Left kidney (tissue), 2 donors: Measurements from ENCODE around the gene PHACTR4. TPM values are rescaled to one million over a fixed set of nuclear protein-coding genes. Genes with fewer than 3 reads are reported as not detected.
"Not testable (repeated sequence)": the region's sequence is repeated elsewhere in the genome, so short reads cannot be mapped to it uniquely, and the experiment has no call there.

Experiments used
- DNase-seq: peaks from one replicate; pipeline ENCODE4 v3.0.0-alpha.2; 2013
- polyA plus RNA-seq: library from polyadenylated mRNA; unstranded; fragments of 120-200 nt; gene quantifications from one replicate; pipeline ENCODE4 v1.2.1, GENCODE V29; 2013; ENCODE audit not compliant: insufficient read length

Gene PHACTR4
- polyA plus RNA-seq, 1 donor, result 105 TPM

DNA sequence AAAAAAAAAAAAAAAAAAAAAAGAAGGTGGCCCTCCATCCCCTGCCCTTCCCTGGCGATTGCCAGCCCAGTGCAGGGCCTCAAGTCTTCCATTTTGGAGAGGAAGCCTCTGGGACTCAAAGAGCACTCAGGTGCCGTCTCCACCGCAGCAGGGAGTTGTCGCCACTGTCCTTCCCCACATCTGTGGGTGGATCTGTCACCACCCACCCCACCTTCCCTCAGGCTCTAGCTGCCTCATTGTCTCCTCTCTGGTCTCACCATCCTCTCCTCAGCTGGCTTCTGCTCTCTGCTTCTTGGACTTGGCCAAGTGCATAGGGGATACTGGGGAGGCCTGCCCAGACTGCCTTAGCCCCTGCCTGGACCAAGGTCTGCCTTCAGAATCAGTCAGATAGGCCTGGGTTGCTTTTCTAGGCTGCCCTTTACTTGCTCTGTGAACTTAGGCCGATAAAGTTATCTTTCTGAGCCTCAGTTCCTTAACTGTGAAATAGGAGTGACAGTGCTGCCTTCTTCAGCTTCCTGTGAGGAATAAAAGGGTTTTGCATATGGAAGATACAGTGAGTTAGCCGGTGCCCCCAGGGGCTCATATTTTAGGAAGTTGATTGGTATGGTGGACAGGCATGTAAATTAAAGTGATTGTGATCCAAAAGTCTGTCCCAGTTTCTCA, 152.1 kb downstream of the PHACTR4 start:
- DNase-seq, result no peak

DNA sequence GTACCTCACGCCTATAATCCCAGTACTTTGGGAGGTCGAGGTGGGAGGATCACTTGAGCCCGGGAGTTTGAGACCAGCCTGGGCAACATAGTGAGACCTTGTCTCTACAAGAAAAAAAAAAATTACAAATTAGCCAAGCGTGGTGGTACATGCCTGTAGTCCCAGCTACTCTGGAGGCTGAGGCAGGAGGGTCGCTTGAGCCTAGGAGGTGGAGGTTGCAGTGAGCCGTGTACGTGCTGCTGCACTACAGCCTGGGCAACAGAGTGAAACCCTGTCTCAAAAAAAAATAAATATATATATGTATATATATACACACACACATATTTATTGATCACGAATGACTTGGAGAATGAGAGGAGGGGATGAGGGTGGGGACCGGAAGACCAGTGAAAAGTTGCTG, 153.0 kb downstream of the PHACTR4 start:
- not testable (repeated sequence) for DNase-seq

DNA sequence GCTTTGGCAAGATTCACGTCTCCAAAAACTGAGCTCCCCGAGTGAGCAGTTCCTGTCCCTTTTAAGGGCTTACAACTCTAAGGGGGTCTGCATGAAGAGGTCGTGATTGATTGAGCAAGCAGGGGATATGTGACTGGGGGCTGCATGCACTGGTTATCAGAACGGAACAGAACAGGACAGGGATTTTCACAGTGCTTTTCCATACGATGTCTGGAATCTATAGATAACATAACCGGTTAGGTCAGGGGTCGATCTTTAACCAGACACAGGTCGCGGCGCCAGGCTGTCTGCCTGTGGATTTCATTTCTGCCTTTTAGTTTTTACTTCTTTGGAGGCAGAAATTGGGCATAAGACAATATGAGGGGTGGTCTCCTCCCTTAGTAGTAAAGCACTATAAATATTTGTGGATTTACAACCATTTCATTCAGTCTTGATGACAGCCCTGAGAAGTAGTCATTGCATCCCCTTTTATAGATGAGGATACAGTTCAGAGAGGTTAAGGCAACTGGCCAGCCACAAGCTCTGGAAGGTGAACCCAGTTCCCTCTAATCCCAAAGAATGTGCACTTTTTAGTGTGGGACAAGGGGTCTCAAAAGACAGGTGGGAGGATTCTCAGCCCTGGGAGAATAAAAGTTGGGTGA, 155.6 kb downstream of the PHACTR4 start:
- not testable (repeated sequence) for DNase-seq

DNA sequence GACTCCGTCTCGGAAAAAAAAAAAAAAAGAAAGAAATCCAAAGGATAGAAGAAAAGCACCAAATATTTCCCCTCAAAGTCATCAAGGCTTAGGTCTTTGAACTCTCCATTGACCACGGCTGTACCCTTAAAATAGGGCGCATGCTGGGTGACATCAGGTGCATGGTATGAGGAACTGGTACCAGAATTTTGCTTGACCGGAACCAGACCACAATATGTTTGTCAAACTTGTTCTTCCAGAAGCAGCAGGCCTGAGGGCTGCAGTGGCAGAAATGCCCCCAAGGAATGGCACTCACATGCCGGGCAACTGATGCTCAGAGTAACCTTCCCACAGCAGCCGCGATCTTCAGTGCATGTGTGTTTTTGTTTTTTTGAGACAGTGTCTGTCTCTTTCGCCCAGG, 157.3 kb downstream of the PHACTR4 start:
- no peak for DNase-seq

DNA sequence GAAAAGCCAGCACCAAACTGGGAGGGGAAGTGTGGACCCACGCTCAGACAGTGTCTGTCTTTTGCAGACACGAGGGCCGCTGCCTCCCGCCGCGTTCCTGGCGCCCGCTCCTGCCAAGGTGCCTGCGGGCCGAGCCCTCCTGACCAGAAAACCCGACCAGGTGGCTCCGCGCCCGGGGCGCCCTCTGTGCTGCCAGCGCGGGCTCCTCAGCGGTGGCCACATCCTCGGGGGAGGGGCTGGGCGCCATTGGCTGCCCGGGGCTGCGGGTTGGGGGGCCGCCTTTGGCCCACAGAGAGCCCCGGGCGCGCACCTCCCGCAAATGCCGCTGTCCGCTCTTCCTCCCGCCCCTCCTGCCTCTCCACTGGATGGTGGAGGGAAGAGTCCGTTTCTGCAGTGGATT, 160.9 kb downstream of the PHACTR4 start:
- DNase-seq, result no peak

DNA sequence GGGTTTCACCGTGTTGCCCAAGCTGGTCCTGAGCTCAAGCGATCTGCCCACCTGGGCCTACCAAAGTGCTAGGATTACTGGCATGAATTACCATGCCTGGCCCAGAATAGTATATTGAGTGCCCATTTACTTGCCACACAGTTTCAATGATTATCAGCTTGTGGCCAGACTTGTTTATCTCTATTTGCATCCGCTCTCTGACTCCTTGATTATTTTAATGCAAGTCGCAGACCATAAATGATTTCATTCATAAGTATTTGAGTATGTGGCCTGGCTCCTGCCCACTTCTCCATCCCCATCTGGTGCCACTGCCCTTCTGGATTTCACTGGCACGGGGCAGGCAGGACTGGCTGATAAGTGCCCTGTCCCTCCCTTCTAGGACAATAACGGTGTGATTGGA, 165.1 kb downstream of the PHACTR4 start:
- no peak for DNase-seq

DNA sequence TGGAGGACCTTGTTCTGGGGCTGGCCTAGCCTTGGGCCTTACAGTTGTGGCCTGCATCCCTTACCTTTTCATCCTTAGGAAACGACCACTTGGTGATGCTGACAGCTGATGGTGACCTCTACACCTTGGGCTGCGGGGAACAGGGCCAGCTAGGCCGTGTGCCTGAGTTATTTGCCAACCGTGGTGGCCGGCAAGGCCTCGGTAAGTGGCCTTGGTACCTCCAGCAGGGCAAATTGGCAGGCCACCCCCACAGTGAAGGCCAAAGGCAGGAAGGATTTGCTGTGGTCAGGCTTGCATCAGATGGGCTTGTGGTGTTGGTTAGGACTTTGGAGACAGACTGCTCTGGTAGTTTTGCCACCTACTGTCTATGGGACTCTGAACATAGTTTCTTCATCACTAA, 165.6 kb downstream of the PHACTR4 start:
- no peak for DNase-seq

DNA sequence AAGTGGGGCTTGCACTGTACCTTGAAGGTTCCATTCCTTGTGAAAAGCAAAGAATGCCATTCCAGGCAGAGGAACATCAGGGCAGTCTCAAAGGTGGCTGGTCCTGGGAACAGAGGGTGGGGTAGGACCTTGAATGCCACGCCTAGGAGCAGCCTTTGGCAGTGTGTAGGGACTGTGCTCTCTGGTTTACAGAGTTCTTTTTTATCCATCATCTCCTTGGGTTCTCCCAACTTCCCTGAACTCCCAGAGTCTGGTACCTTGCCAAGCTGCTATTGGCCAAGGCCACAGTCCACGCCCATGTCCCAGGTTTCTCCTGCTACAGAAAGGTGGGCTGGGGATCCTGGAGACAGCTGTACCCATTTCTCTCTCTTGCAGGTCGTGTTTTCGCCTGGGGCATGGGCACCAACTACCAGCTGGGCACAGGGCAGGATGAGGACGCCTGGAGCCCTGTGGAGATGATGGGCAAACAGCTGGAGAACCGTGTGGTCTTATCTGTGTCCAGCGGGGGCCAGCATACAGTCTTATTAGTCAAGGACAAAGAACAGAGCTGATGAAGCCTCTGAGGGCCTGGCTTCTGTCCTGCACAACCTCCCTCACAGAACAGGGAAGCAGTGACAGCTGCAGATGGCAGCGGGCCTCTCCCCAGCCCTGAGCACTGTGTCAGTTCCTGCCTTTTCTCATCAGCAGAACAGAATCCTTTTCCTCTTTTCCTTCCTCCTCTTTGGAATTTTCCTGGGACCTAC, 168.1 kb downstream of the PHACTR4 start:
- no peak for DNase-seq

DNA sequence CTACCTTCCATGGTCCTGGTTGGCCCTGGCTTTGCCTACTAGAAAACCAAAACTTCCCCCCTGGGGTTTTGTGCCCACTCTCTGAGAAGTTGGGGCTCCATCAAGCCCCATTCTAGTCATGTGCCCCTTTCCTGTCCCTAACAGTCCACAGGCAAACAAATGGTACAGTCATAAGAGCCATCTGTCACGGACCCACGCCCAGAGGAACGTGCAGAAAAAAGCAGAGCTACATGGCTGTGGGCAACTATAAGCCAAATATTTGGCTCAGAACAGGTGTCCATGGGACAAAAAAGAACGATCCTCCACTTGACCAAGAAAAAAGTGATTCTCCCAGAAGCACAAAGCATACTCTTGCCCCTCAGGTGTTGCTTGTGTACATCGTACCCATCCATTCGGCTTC, 168.7 kb downstream of the PHACTR4 start:
- no peak for DNase-seq

DNA sequence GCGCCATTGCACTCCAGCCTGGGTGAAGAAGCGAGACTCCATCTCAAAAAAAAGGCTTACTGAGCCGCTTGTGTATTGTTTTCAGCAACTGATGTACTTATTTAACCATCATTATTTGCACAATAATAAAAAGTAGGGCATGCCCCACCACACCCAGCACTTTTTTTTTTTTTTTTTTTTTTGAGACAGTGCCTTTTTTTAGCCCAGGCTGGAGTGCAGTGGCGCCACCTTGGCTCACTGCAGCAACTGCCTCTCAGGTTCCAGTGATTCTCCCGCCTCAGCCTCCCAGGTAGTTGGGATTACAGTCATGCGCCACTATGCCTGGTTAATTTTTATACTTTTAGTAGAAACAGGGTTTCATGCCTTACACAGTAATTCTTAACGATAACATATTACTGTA, 171.1 kb downstream of the PHACTR4 start:
- no peak for DNase-seq

DNA sequence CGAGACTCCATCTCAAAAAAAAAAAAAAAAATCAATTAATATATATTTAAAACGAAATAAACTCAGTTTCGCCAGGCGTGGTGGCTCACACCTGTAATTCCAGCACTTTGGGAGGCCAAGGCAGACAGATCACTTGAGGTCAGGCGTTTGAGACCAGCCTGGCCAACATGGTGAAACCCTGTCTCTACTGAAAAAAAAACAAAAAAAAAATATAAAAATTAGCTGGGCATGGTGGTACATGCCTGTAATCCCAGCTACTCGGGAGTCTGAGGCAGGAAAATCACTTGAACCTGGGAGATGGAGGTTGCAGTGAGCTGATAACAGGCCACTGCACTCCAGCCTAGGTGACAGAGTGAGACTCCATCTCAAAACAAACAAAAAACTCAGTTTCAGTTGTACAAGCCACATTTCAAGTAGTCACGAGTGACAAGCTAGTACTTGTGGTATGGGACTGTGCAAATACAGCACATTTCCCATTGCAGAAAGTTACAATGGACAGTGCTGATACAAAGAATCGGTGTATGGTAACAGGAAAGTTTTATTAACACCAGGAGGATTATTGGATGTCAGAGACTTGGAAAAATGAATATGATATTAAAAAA, 172.0 kb downstream of the PHACTR4 start:
- not testable (repeated sequence) for DNase-seq

DNA sequence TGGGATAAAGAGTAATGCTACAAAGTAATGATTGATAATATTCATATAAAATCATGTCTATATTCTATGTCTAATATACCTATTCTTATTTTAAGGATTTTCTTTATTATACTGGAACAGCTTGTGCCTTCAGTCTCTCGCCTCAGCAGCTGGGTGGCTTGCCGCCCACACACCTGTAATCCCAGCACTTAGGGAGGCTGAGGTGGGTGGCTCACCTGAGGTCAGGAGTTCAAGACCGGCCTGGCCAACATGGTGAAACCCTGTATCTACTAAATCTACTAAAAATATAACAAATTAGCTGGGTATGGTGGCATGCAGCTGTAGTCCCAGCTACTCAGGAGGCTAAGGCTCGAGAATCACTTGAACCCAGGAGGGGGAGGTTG, 175.7 kb downstream of the PHACTR4 start:
- DNase-seq, result no peak

DNA sequence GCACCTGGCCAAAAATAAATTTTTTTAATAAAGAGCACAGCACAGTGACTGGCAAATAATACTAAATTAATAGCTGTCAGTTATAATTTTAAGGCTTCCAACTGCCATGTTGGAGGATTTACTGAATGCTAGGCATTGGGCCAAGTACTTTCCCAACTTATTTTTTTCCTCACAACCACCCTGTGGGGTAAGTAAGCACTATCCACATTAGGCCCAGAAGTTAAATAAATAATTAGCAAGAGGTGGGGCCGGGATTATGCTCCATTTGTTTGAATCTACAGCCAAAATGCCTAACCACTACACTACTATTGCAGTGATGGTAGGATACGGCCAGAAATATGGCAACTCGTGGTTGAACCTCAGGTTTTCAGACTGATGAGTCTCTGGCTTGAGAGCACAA, 178.8 kb downstream of the PHACTR4 start:
- no peak for DNase-seq

Other genes with a start within 250 kb of the PHACTR4 start
- gene PTAFR, start 193.1 kb upstream of the PHACTR4 start, polyA plus RNA-seq, result 1.9 TPM
- 168 TPM for gene DNAJC8, start 136.7 kb upstream of the PHACTR4 start, polyA plus RNA-seq
- gene ATP5IF1, start 133.6 kb upstream of the PHACTR4 start, polyA plus RNA-seq, result 256 TPM
- 18.1 TPM for gene SESN2, start 110.2 kb upstream of the PHACTR4 start, polyA plus RNA-seq
- 22.1 TPM for gene MED18, start 40.7 kb upstream of the PHACTR4 start, polyA plus RNA-seq
- gene RCC1, start 136.3 kb downstream of the PHACTR4 start, polyA plus RNA-seq, result 41.3 TPM
- gene TRNAU1AP, start 183.3 kb downstream of the PHACTR4 start, polyA plus RNA-seq, result 25.6 TPM
- gene RAB42, start 222.5 kb downstream of the PHACTR4 start, polyA plus RNA-seq, result 2.0 TPM